ENCODE data around the gene AGRN. TPM values are rescaled to one million over a fixed set of nuclear protein-coding genes. Genes with fewer than 3 reads are reported as not detected.

AGRN gene
- total RNA-seq, 1 donor from 2014 or later = 13.0 TPM

DNA sequence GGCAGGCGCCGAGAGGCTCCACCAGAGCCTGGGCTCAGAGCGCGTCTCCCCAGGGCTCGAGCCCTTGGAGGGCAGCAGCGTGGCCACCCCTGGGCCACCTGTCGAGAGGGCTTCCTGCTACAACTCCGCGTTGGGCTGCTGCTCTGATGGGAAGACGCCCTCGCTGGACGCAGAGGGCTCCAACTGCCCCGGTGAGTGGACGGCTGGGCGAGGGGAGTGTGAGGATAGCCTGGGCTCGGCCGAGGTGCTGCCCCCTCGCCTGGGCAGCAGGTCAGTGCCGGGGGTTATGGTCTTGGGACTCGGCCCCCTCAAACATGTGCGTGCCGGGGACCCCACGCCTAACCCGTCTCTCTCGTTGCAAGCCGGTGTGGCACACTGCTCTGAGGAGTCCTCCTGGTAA is 26.8 kb downstream of the AGRN start:
- intact Hi-C loops (cut with micrococcal nuclease) = no loop called here
- Histone ChIP-seq H3K36me3 (peaks cover 48% of the 10 kb centered on the region), H3K27me3 (ENCODE audit: low read depth) (no peaks in the 10 kb centered on the region), H3K9me3 (replicated peaks) (no peaks in the 10 kb centered on the region), H3K4me3 (no peak overlapping the region), H3K27ac (replicated peaks) (no peak overlapping the region), H3K4me1 (peaks cover 3% of the 10 kb centered on the region)
- TF ChIP-seq CTCF (IDR thresholded peaks at IDR 0.05; ENCODE audit: borderline replicate concordance) = no peak
- DNase-seq = no peak

DNA sequence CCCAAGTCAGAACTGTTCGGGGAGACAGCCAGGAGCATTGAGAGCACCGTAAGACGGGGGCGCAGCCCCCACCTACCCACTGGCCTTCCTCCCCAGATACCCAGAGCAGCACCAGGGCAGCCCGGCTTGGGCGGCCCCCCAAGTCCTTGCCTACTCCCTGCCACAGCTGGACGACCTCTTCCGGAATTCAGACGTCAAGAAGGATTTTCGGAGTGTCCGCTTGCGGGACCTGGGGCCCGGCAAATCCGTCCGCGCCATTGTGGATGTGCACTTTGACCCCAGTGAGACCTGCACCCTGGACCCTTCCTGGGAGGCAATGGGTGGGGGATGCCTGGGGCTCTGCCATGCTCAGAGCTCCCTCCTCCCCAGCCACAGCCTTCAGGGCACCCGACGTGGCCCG is 27.5 kb downstream of the AGRN start:
- H3K27ac ChIP-seq (replicated peaks) = no peak overlapping the region
- H3K36me3 ChIP-seq = peaks cover 53% of the 10 kb centered on the region
- no peaks in the 10 kb centered on the region for H3K9me3 ChIP-seq (replicated peaks)
- H3K27me3 ChIP-seq (ENCODE audit: low read depth) = no peaks in the 10 kb centered on the region
- intact Hi-C loops (cut with micrococcal nuclease) = no loop called here
- DNase-seq = no peak
- H3K4me1 ChIP-seq = peaks cover 3% of the 10 kb centered on the region
- TF ChIP-seq CTCF (IDR thresholded peaks at IDR 0.05; ENCODE audit: borderline replicate concordance) = no peak
- H3K4me3 ChIP-seq = no peak overlapping the region

DNA sequence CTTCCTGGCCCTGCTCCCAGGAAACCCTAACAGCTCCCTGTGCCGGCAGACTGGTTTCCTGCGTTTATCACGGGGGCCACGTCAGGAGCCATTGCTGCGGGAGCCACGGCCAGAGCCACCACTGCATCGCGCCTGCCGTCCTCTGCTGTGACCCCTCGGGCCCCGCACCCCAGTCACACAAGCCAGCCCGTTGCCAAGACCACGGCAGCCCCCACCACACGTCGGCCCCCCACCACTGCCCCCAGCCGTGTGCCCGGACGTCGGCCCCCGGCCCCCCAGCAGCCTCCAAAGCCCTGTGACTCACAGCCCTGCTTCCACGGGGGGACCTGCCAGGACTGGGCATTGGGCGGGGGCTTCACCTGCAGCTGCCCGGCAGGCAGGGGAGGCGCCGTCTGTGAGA is 28.0 kb downstream of the AGRN start:
- H3K36me3 ChIP-seq = peaks cover 53% of the 10 kb centered on the region
- intact Hi-C loops (cut with micrococcal nuclease) = no loop called here
- no peak for TF ChIP-seq CTCF (IDR thresholded peaks at IDR 0.05; ENCODE audit: borderline replicate concordance)
- no peak overlapping the region for H3K4me3 ChIP-seq
- H3K9me3 ChIP-seq (replicated peaks) = no peaks in the 10 kb centered on the region
- no peaks in the 10 kb centered on the region for H3K27me3 ChIP-seq (ENCODE audit: low read depth)
- H3K27ac ChIP-seq (replicated peaks) = no peak overlapping the region
- no peak for DNase-seq
- H3K4me1 ChIP-seq = peaks cover 3% of the 10 kb centered on the region

DNA sequence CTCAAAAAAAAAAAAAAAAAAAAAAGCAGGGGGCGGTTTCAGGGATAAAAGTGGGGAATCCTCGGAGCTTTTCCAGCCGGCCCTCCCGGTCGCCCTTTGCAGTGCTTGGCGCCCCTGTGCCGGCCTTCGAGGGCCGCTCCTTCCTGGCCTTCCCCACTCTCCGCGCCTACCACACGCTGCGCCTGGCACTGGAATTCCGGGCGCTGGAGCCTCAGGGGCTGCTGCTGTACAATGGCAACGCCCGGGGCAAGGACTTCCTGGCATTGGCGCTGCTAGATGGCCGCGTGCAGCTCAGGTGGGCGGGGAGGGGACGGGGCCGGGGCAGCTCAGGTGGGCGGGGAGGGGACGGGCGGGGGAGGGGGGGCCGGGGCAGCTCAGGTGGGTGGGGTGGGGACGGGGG is 28.8 kb downstream of the AGRN start:
- intact Hi-C loops (cut with micrococcal nuclease) = no loop called here
- DNase-seq = no peak
- Histone ChIP-seq H3K27ac (replicated peaks) (no peak overlapping the region), H3K4me3 (no peak overlapping the region), H3K9me3 (replicated peaks) (no peaks in the 10 kb centered on the region), H3K36me3 (peaks cover 50% of the 10 kb centered on the region), H3K4me1 (peaks cover 3% of the 10 kb centered on the region), H3K27me3 (ENCODE audit: low read depth) (no peaks in the 10 kb centered on the region)
- TF ChIP-seq CTCF (IDR thresholded peaks at IDR 0.05; ENCODE audit: borderline replicate concordance) = no peak

- no peak for TF ChIP-seq CTCF (IDR thresholded peaks at IDR 0.05; ENCODE audit: borderline replicate concordance)
- Histone ChIP-seq H3K27ac (replicated peaks) (no peak overlapping the region), H3K9me3 (replicated peaks) (no peaks in the 10 kb centered on the region), H3K36me3 (peaks cover 50% of the 10 kb centered on the region), H3K27me3 (ENCODE audit: low read depth) (no peaks in the 10 kb centered on the region), H3K4me1 (peaks cover 3% of the 10 kb centered on the region), H3K4me3 (no peak overlapping the region)
- intact Hi-C loops (cut with micrococcal nuclease) = no loop called here
- no peak for DNase-seq
Observed at GRCh38 chr1:1049318-1050165, 29.6 kb downstream of the AGRN start.
